ENCODE results near the gene TMEM231. TPM values are rescaled to one million over a fixed set of nuclear protein-coding genes. Genes with fewer than 3 reads are reported as not detected.
"Not testable (repeated sequence)": the region's sequence is repeated elsewhere in the genome, so short reads cannot be mapped to it uniquely, and the experiment has no call there.

TMEM231 gene, protein sequence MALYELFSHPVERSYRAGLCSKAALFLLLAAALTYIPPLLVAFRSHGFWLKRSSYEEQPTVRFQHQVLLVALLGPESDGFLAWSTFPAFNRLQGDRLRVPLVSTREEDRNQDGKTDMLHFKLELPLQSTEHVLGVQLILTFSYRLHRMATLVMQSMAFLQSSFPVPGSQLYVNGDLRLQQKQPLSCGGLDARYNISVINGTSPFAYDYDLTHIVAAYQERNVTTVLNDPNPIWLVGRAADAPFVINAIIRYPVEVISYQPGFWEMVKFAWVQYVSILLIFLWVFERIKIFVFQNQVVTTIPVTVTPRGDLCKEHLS
- total RNA-seq, result 4.6 TPM
- long read RNA-seq, full-length matches to known transcripts, result 18 of 23 reads
- long read RNA-seq, partial matches to known transcripts, result 3 of 23 reads
- long read RNA-seq, other reads (novel, unspliced or antisense), result 2 of 23 reads

DNA sequence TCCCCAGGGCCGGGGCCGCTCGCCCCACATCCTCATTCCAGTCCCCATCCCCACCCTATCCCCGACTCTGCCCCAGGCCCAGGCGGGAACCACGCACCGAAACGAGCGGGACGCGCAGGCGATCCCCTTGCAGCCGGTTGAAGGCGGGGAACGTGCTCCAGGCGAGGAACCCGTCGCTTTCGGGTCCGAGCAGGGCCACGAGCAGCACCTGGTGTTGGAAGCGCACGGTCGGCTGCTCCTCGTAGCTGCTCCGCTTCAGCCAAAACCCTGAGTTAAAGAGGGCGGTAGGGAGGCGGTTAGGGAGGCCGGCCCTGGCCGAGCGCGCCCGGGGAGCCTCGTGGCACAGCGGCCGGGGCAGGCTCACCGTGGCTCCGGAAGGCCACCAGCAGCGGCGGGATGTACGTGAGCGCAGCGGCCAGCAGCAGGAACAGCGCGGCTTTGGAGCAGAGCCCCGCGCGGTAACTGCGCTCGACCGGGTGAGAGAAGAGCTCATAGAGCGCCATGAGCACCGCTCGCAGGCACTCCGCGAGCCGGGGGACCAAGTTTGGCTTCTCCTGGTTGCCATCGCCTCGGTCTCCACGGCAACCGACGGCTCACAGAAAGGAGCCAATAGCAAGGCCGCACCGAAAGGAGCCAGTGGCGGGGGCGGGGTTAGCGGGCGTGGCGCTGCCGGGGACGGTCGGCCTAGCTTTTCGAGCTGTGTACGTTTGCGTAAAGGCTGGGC, at the start of gene TMEM231:
Gene TMEM231 (minus strand): TSS at position 546 of the 724 bp plus-strand sequence. CDS start 43 bp downstream, at position 503.
- peak; percentile 97 for ATAC-seq
- intact Hi-C loops (cut with micrococcal nuclease), result no loop called here
- peak; percentile 99 for DNase-seq

DNA sequence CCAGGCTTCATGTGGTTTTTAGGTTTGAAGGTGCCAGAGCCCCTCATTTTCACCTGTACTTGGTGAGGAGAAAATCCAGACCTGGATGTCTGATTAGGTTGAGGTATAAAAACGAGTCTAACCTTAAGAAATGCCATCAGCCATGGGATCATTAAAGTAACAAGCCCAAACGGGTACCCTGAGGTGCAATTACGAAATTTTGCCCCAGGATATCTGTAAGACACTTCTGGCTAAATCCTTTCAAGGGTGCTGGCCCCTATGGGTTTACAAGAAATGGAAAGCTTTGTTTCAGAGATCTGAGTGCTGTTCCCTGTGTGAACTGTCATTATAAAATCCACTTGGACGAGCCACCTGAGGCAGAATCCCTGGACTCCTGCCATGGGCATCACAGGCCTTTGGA, 47.2 kb upstream of the TMEM231 start:
- DNase-seq, result no peak
- no peak for ATAC-seq
- intact Hi-C loops (cut with micrococcal nuclease), result no loop called here

DNA sequence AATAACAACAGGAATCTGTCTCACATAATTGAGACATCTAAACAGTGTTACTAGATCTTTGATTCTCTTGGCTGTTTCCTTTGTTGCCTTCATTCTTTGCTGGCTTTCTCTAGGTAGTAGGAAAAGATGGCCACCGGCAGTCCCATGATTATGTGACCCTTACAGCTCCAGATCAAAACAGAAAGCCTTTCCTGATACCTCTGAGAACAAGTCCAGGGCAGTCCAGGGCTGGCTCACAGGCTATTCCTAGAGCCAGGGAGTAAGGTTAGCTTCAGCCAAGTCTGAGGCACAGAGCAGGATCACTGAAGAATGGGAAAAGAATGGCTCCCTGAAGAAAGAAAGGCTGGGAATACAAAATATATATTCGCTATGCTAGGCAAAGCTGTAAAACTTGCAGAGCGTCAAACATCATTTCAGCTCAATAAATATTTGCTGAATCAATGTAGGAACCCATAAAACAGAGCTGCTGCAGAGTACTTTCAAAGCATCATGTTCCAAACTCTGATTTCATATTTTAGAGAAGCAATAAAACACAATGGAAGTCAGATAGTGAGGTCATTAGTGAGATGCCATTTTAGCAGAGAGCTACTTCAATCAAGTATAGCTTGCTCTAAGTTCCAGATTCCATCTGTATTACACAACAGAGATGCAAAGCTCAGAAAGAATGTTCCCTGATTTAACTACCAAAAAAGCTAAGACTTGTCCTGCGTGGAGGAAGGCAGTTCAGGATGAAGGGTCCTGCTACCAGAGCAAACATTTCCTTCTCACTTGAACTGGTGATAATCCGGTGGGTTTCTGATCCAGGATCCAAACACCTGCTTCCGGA, 43.6 kb upstream of the TMEM231 start:
- ATAC-seq, result peak; percentile 71
- DNase-seq, result no peak
- intact Hi-C loops (cut with micrococcal nuclease), result no loop called here

DNA sequence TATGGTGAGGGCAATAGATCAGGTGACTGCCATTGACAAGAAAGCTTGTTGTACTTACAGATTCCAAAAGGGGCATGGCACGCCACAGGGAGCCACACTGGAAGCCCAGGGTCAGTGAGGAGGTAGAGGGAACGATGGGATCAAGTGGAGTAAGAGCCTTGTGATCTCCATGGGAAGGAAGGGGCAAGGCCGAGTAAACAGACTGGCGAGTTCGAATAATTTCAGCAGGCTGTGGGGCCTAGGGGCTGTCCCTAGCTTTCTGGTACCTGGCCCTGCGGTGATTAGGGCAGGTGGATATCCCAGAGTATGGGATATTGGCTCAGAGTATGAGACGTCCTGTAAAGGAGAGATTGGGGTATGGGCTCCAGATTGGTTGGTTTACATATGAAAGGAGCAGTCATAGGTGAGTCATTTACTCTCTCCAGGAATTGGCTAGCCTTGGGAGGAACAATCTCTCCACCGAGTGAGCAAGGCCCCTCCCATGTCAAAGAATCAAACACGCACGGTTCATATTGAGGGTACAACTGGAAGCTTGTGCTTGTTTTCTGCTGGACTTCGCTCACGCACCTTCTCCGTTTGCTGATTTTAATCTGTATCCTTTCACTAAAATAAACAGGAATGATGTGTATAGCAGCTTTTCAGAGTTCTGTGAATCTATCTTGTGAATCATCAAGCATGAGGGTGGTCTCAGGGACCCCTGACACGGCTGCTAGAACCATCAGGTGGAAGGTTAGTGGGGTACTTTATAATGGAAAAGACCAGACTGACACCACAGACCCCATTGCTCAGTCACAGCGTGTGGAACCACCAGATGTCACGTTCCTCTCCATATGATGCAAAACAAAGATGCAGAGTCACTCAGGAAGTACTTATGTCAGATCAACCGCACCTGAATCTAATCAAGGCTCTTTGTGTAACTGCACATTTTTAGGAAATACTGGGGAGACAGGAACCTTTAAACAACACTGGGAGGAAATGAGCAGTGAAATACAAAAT, 38.1 kb upstream of the TMEM231 start:
- DNase-seq (no peak), ATAC-seq (no peak)
- intact Hi-C loops (cut with micrococcal nuclease), result no loop called here

DNA sequence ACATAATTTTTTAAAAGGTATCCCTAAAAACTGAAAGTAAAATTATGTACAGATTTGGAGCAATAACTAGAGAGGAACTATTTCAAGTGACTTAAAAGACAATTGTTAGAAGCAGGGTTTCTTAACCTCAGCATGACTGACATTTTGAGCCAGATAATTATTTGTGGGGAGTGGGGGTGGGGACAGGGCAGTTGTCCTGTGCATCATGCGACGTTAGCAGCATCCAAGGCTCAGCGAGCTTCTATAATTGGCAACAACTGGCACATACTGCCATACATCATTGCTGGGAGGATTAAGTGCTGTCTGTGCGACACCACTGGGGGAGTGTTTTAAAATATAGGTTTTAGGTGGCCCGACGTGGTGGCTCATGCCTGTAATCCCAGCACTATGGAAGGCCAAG, 37.3 kb upstream of the TMEM231 start:
- ATAC-seq (no peak), DNase-seq (no peak)
- intact Hi-C loops (cut with micrococcal nuclease), result no loop called here

DNA sequence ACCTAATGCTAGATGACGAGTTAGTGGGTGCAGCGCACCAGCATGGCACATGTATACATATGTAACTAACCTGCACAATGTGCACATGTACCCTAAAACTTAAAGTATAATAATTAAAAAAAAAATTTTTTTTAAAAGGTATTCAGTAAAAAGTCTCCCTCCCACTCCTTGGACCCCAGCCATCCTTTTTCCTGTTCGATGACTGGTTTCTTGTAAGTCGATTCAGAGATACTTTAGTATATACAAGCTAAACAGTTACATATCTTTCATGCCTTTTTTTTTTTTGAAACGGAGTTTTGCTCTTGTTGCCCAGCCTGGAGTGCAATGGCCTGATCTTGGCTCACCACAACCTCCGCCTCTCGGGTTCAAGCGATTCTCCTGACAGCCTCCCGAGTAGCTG, 35.9 kb upstream of the TMEM231 start:
- ATAC-seq; intact Hi-C loops (cut with micrococcal nuclease); DNase-seq: not testable (repeated sequence)

DNA sequence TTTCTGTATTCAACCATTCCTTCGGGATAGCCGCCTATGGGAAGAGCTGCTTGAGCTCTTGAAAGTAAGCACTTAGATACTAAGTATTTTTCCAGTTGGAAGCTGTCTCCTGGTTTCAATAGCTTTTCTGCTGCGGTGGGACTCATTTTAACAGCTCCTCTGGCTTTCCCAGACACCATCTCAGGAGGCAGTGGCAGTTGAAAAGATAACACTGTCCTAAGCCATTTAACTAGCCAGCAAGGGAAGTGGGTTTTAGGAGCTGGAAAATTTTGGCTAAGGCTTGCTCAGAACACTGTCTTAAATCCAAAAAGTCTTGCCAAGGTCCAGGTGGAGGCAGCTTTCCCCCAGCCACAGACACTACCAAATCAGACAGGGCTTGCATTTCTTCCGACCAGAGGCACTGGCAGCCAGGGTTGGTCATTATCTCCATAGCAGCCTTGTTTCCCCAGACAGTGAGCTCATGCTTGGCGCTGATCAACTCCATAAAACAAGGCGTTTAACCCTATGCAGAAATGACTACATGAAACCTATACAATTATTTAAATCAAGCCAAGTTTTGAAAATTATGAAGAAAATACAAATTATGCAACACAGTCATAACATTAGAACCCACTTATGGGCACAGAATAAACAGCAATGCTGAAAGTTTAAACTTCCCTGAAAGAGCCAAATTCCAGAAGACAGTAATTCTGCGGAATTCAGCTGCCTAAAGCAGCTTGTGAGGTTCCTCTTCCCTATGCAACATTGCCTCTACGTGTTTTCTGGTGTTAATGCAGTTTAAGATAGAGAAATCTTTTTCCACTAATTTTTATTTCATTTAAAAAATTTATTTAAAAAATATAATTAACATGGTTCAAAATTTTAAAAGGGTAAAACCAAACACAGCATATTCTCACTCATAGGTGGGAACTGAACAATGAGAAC, 35.1 kb upstream of the TMEM231 start:
- DNase-seq (peak; percentile 68), ATAC-seq (peak; percentile 92)
- intact Hi-C loops (cut with micrococcal nuclease), result no loop called here

DNA sequence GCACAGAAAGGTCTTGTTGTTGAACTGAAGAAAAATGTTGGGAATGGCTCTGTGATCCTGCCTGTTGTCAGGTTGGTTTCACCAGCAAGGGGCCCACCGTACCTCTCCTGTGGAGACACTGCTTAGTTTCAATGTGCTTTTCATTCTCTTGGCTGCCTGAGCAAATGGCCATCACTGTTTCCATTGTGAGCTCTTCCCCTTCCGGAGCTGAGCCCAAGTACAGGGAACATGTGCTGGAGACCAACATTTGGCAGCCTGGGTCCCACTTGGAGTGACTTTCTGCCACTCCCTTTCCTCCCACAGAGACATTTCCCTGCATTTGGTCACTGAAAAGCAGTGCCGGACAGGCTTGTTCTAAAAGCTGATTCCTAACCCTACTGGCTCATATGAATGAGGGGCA, 33.3 kb upstream of the TMEM231 start:
- peak; percentile 69 for DNase-seq
- intact Hi-C loops (cut with micrococcal nuclease), result no loop called here

DNA sequence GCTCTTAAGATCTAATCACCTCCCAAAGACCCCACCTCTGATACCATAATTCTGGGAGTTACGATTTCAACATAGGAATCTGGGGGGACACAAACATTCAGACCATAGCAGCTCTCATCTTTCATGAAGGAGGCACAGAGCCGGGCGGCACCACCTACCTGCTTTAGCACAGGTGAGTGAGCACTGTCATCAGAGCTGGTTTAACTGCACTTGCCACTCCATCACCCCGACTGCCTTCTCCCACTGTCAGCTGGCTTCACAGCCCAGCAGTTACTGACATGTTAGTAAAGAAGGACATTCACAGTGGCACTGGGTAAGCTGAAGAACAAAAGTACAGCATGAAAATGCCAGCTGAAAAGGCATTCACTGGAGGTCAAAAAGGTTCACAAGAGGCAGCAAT, 32.7 kb upstream of the TMEM231 start:
- intact Hi-C loops (cut with micrococcal nuclease), result no loop called here
- DNase-seq (no peak), ATAC-seq (no peak)

More for the DNA sequence above, 33.3 kb upstream of the TMEM231 start:
- ATAC-seq, result peak; percentile 72

DNA sequence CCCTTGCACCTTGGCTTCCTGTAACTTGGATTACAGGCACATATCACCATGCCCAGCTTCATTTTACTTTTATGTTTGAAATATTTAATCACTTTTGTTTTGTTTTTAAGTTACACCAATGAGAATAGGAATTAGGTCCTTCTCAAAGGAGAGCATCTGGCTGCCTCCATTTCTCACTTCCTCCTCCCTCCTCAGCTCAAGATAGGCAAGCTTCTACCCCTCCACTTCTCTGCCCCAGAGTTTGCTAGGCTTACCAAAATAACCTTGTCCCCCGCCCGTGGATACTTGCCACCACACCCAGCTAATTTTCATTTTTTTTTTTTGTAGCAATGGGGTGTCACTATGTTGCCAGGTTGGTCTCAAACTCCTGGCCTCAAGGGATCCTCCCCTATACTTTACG, 28.1 kb upstream of the TMEM231 start:
- DNase-seq (no peak), ATAC-seq (no peak)
- intact Hi-C loops (cut with micrococcal nuclease), result no loop called here

DNA sequence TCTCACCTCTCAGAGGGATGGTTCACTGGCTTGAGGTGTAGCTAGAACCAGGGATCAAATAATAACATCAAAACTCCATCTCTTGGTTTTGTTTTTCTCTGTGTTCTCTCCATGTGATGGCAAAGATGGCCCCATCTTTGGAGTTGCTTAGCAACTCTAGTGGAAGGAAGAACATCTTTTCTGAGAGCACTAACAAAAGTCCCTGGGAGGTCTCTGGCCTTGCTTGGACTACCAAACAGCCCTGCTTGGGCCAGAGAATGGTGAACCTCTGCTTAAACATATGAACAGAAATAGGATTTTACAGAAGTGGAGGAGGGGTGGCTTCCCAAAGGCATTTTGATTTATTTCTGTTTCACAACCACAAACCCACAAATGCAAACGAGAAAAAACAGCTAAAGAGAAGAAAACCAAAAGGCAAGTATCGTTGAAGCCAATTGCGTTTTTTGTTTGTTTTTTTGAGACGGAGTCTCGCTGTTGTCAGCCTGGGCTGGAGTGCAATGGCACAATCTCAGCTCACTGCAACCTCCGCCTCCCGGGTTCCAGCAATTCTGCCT, 23.3 kb upstream of the TMEM231 start:
- DNase-seq, result no peak
- intact Hi-C loops (cut with micrococcal nuclease), result no loop called here
- ATAC-seq, result no peak

DNA sequence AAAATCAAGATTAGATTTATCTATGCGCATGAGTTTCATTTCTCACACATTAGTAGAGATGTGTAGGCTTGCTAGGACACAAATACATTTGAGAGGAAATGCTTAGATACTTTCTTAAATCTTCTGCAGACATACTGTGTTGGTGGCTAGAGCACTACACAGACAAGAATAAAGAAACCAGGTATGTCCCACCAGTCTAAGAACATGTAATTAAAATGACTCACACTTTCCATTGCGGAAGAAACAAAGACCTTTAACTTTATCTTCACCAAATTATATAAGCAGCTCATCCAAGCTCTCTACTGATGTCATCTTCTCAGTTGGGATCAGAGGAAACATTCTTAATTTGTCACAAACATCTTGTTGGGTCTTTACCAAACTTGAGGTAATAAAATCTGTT, 22.7 kb upstream of the TMEM231 start:
- DNase-seq (no peak), ATAC-seq (no peak)
- intact Hi-C loops (cut with micrococcal nuclease), result no loop called here

DNA sequence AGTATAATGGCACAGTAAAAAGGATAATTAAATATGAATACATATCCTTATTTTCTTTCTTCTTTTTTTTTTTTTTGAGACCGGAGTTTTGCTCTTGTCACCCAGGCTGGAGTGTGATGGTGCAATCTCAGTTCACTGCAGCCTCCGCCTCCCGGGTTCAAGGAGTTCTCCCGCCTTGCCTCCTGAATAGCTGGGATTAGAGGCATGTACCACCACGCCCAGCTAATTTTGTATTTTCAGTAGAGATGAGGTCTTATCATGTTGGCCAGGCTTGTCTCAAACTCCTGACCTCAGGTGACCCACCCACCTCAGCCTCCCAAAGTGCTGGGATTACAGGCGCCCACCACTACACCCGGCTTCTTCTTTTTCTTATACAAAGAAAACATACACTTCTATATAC, 22.2 kb upstream of the TMEM231 start:
- ATAC-seq, result no peak
- DNase-seq, result no peak
- intact Hi-C loops (cut with micrococcal nuclease), result no loop called here

DNA sequence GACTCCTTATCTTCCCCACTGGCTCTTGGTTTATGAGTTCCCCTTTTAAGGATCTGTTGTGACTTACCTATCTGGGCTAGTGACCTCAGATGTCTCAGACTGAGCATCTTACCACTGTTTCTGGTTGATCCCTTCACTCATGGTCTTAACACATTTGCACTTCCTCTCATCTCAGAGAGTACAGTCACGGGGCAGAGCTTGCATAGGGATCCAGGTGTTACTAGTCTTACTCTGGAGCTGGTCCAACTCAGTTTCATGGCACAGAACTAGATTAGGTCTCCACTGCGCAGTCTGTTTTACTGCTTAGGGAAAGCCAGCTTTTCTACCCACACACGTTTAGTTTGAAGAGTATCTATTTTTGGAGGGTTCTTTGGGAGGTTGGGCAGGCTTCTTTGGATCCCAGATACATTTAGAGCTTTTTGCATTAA, 20.3 kb upstream of the TMEM231 start:
- intact Hi-C loops (cut with micrococcal nuclease), result no loop called here
- no peak for DNase-seq
- ATAC-seq, result no peak

DNA sequence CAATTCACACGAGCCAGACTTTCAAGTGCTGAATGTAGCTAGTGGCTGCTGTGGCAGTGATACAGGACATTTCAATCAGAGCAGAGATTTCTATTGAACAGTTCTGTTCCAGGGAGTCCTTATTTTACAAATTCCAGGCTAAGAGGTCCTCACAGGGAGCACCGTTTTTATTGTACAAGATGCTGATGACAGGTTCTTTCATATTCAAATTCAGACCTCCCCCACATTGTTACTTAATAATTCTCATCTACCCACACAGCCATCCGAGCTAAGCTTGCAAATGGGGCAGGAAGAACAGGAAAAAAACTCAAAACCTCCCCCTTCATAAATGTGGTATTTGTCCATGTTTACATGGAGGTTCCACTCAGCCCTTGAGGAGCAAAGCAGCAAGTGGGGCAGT, 19.9 kb upstream of the TMEM231 start:
- no peak for DNase-seq
- intact Hi-C loops (cut with micrococcal nuclease), result no loop called here
- ATAC-seq, result no peak

DNA sequence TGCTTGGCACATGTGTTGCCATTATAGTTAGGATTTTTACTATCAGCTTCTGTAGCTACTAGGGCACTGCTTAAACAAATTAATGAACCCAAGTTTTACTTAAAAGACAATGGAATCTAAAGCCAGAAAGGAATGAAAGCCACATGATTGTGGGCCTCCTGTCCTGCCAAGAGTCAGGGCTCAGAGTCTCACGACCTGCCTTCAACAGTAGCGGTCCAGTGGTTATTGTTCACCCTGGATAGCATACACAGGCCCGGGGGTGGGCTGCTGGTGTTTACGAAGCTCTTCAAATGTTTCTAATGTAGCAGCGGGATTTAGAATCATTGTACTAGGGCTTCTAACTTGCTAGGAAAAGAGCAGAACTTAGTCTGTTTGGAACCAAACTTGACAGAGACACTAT, 17.9 kb upstream of the TMEM231 start:
- DNase-seq, result no peak
- intact Hi-C loops (cut with micrococcal nuclease), result no loop called here
- no peak for ATAC-seq

DNA sequence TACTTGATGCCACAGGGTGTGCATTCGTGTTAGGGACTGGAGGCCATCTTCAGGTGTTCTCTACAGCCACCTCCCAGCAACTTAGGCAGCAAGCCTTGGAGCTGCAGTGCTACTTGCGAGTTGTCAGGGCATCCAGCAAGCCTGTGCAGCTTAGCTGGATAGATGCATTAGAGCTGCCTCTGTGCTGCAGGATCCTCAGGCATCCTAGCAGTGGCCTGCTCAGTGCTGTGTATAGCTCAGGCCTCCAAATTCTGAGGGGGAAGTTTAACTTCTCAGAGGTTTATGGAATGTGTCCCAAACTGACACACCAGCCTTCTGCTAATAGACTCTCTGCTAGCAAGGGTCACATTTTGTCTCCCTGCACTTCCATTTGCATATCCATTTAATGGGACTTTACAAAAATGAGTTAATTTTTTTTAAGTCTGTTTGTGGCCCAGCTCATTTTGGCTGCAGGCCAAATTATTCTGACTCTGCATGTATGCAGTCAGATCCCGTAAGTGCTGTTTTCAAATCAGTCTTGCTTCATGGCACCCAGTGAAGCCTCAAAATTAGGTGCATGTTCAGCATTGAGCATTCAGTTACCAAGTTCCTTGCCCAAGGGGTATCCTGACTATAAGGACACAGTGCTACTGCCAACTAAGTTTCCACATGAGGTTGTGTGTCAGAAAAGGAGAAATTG, 17.0 kb upstream of the TMEM231 start:
- intact Hi-C loops (cut with micrococcal nuclease), result no loop called here

More for the DNA sequence above, 17.0 kb upstream of the TMEM231 start:
- no peak for ATAC-seq
- no peak for DNase-seq

All from left ventricle myocardium superior (tissue), 1 donor.